Choroid plexus epithelial cell (primary cell): Measurements from ENCODE around the gene KIAA1671.

ENCODE experiments used
- DNase-seq: peaks from one replicate; pipeline ENCODE4 v3.0.0-alpha.2; 2010; ENCODE audit warnings: low read depth
- H3K4me3 ChIP-seq: 2 replicates; pipeline ENCODE4 v1.5.1; 2011; ENCODE audit warnings: low read depth, mild to moderate bottlenecking, control low read depth, low read length, moderate library complexity
- TF ChIP-seq, protein P1 (sequence below): conservative IDR thresholded peaks from 2 replicates; pipeline ENCODE4 v1.5.1; 2011; ENCODE audit warnings: low read depth, mild to moderate bottlenecking, control low read depth, inconsistent platforms, low read length, moderate library complexity

The KIAA1671 gene

DNA sequence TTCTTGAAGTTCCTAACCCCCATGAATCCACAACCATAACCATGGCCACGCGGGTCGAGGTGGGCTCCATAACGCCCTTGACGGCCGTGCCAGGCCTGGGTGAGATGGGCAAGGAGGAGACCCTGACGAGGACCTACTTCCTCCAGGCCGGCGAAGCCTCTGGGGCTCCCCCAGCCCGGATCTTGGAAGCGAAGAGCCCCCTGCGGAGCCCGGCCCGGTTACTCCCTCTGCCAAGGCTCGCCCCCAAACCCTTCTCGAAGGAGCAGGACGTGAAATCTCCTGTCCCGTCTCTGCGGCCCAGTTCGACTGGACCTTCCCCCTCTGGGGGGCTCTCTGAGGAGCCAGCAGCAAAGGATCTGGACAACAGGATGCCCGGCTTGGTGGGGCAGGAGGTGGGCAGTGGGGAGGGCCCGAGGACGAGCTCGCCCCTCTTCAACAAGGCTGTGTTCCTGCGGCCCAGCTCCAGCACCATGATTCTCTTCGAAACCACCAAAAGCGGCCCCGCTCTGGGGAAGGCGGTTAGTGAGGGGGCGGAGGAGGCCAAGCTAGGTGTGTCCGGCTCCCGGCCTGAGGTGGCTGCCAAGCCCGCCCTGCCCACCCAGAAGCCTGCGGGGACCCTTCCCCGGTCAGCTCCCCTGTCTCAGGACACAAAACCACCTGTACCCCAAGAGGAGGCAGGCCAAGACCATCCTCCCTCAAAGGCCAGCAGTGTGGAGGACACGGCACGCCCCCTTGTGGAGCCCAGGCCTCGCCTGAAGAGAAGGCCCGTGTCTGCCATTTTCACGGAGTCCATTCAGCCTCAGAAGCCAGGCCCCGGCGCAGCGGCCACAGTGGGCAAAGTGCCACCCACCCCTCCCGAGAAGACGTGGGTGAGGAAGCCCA is 75.7 kb downstream of the KIAA1671 start:
- TF ChIP-seq, protein P1, sequence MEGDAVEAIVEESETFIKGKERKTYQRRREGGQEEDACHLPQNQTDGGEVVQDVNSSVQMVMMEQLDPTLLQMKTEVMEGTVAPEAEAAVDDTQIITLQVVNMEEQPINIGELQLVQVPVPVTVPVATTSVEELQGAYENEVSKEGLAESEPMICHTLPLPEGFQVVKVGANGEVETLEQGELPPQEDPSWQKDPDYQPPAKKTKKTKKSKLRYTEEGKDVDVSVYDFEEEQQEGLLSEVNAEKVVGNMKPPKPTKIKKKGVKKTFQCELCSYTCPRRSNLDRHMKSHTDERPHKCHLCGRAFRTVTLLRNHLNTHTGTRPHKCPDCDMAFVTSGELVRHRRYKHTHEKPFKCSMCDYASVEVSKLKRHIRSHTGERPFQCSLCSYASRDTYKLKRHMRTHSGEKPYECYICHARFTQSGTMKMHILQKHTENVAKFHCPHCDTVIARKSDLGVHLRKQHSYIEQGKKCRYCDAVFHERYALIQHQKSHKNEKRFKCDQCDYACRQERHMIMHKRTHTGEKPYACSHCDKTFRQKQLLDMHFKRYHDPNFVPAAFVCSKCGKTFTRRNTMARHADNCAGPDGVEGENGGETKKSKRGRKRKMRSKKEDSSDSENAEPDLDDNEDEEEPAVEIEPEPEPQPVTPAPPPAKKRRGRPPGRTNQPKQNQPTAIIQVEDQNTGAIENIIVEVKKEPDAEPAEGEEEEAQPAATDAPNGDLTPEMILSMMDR = peak; percentile 68
- DNase-seq = peak; percentile 34
- no peak overlapping the region for H3K4me3 ChIP-seq

DNA sequence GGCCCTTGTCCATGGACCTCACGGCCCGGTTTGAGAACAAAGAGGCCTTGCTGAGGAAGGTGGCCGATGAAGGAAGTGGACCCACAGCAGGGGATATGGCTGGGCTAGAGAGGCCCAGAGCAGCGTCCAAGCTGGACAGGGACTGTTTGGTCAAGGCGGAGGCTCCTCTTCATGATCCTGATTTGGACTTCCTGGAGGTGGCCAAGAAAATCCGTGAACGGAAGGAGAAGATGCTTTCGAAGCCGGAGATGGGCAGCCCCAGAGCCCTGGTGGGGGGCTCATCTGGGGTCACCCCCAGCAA is 76.3 kb downstream of the KIAA1671 start:
- TF ChIP-seq, protein P1 = no peak
- no peak overlapping the region for H3K4me3 ChIP-seq
- no peak for DNase-seq

DNA sequence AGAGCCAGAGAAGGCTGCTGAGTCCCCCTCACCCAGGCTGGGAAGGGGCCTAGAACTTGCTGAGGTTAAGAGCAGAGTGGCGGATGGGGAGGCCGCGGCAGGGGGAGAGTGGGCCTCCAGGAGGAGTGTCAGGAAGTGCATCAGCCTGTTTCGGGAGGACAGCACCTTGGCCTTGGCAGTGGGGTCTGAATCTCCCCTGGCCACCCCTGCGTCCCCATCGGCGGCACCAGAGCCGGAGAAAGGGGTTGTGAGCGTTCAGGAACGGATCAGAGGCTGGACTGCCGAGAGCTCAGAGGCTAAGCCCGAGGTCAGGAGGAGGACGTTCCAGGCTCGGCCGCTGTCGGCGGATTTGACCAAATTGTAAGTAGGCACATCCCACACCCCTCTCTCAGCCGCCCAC is 76.7 kb downstream of the KIAA1671 start:
- H3K4me3 ChIP-seq = no peak overlapping the region
- TF ChIP-seq, protein P1 = no peak
- DNase-seq = no peak

DNA sequence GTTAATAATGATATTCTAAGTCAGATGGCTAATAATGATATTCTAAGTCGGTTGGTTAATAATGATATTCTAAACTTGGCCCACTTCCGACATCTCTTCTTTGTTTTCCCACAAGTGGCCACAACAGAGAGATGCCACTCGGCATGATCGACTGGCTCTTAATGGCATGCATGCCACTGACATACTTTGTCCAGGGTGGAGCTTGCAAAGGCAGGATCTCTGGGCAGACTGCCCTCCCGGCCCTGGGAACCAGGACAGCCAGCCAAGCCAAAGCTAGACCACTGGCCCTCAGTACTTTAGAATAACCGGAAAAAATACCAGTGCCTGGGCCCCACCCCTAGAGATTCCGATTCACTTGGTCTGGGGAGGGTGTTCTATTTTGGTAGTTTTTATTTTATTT is 78.1 kb downstream of the KIAA1671 start:
- TF ChIP-seq, protein P1 = no peak
- no peak for DNase-seq

DNA sequence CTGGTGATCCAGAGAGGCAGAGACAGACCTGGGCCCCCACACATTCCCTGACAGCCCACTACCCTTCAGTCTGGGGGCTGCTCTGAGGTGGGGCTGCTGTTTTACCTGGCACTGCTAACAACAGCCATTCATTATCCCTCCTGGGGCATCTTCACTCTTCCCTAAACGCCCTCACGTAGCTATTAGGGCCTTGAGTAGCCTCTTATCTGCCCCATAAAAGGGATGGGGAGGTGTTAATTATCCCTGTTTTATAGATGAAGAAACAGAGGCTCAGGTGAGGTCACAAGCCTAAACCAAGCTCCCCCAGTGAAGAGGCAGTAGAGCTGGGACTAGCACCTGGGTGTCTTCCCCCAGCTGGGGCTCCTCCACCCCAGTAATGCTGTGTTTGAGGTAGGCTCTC is 79.5 kb downstream of the KIAA1671 start:
- H3K4me3 ChIP-seq = no peak overlapping the region
- no peak for DNase-seq
- TF ChIP-seq, protein P1 = no peak

More for the DNA sequence above, 78.1 kb downstream of the KIAA1671 start:
- H3K4me3 ChIP-seq = no peak overlapping the region

DNA sequence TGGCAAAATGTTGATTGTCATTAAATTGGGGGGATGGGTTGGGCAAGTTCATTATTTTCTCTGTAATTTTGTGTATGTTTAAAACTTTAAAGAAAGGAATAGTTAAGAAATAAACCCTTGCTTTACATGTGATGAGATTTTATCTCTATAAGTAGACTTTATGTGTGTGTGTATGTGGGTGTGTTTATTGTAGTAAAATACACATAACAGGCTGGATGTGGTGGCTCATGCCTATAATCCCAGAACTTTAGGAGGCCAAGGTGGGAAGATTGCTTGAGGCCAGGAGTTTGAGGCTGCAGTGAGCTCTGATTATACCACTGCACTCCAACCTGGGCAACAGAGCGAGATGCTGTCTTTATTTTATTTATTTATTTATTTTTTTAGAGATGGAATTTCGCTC is 83.2 kb downstream of the KIAA1671 start:
- DNase-seq = no peak
- TF ChIP-seq, protein P1 = no peak

DNA sequence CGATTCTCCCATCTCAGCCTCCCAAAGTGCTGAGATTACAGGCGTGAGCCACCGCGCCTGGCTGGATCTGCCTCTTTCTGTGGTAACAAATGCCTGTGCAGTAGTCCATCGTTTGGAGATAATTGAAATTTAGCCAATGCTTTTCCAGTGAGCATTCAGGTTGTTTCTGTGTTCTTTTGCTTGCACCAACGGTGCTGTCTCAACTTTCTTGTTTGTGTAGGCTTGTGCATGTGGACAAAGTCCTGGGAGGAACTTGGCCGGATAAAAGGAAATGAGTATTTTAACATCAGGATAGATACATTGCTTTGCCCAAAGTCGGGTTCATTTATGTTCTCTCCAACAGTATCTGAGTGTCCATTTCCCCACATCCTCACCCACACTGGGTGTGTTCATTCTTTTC is 85.7 kb downstream of the KIAA1671 start:
- DNase-seq = no peak
- TF ChIP-seq, protein P1 = no peak
- H3K4me3 ChIP-seq = no peak overlapping the region

More for the DNA sequence above, 83.2 kb downstream of the KIAA1671 start:
- no peak overlapping the region for H3K4me3 ChIP-seq
